HCT116 (cell line): ENCODE results near the gene MTRR.

Experiments
- CTCF ChIP-seq, 3 experiments: fragments of 200-600 bp in 1 of 3; sonication (generic) in 1 of 3; IDR thresholded peaks in 2 of 3; conservative IDR thresholded peaks in 1 of 3; 2 replicates each; pipeline ENCODE4 v1.5.1; 2012 to 2017; ENCODE audit warnings: low read depth in 2 of 3, low read length in 2 of 3, antibody characterized with exemption in 1 of 3, borderline replicate concordance in 1 of 3, control low read depth in 1 of 3, mild to moderate bottlenecking in 1 of 3, mixed read lengths in 1 of 3, mixed run types in 1 of 3, moderate library complexity in 1 of 3; ENCODE audit not compliant: insufficient read depth in 1 of 3
- EGR1 ChIP-seq: IDR thresholded peaks from 2 replicates; pipeline ENCODE4 v1.6.1; 2012; ENCODE audit warnings: low read depth
- EZH2 ChIP-seq: fragments of 200-600 bp; sonication (generic); IDR thresholded peaks from 2 replicates; pipeline ENCODE4 v1.6.1; 2017; ENCODE audit warnings: antibody characterized with exemption, mixed run types
- POLR2A ChIP-seq: IDR thresholded peaks from 2 replicates; pipeline ENCODE4 v1.7.0; 2011; ENCODE audit warnings: borderline replicate concordance; ENCODE audit not compliant: insufficient read depth, insufficient read length; ENCODE audit errors: extremely low read depth
- POLR2AphosphoS5 ChIP-seq: IDR thresholded peaks from 2 replicates; pipeline ENCODE4 v1.6.1; 2011; ENCODE audit warnings: mild to moderate bottlenecking, low read depth, low read length, moderate library complexity
- RAD21 ChIP-seq: IDR thresholded peaks from 2 replicates; pipeline ENCODE4 v1.6.1; 2012; ENCODE audit warnings: low read depth, mild to moderate bottlenecking
- REST ChIP-seq: IDR thresholded peaks from 2 replicates; pipeline ENCODE4 v1.6.1; 2012; ENCODE audit warnings: low read depth
- SIN3A ChIP-seq: IDR thresholded peaks from 2 replicates; pipeline ENCODE4 v1.6.1; 2012; ENCODE audit warnings: low read depth
- SP1 ChIP-seq: IDR thresholded peaks from 2 replicates; pipeline ENCODE4 v1.6.1; 2012; ENCODE audit warnings: low read depth
- ZBTB33 ChIP-seq: IDR thresholded peaks from 2 replicates; pipeline ENCODE4 v1.6.1; 2011; ENCODE audit warnings: mild to moderate bottlenecking, low read length, moderate library complexity; ENCODE audit not compliant: insufficient replicate concordance; ENCODE audit errors: extremely low read depth

- TF ChIP-seq POLR2A = no peak
- no peak for TF ChIP-seq EGR1
- no peak for TF ChIP-seq CTCF (IDR thresholded peaks at IDR 0.05 in 2 of 3, conservative IDR thresholded peaks at IDR 0.05 in 1 of 3; ENCODE audit: borderline replicate concordance in 1 of 3, insufficient read depth in 1 of 3, low read depth in 2 of 3, low read length in 2 of 3)
- TF ChIP-seq EZH2 = no peak
- TF ChIP-seq SIN3A = no peak
- no peak for TF ChIP-seq RAD21
- TF ChIP-seq POLR2AphosphoS5 = no peak
- TF ChIP-seq SP1 = no peak
- TF ChIP-seq REST = no peak
- no peak for TF ChIP-seq ZBTB33
Observed at GRCh38 chr5:7851240-7851592, 17.7 kb upstream of the MTRR start.
